Stimulated activated CD4-positive, alpha-beta T cell treated with anti-CD3 and anti-CD28 coated beads, Interleukin-4, amount 100 ng/mL, for 4 hours (primary cell): Measurements from ENCODE around the gene DBNDD1.
"Not testable (repeated sequence)": the region's sequence is repeated elsewhere in the genome, so short reads cannot be mapped to it uniquely, and the experiment has no call there.

Source experiments
- DNase-seq, 2 experiments: peaks; one replicate each; pipeline ENCODE4 v3.0.0-alpha.2; 2020

The DBNDD1 gene

GRCh38 chr16:90018652-90019542 lies at the start of gene DBNDD1:
Gene DBNDD1, minus strand, starts transcription at chr16:90019456. Its CDS starts 115 bp downstream, at chr16:90019341.
- DNase-seq: no peak

DNA sequence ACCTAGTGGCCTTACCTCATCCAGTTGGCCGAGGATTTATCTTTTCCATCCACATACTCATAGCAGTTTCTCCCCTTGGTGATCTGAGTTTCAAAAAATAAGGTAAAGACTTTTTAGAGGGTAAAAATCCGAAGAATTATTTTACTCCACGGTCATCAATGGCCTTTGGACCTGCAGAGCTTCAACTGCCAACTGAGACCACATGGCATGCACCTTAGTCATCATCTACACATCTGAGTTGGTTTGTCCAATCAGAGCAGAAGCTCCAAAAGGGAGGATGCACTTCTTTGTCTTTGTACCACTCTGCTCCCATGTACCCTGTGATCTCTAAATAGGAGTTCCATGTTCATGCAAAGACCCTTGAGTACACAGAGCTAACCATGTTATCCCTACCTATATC lies 42.2 kb upstream of the DBNDD1 start:
- no peak for DNase-seq

DNA sequence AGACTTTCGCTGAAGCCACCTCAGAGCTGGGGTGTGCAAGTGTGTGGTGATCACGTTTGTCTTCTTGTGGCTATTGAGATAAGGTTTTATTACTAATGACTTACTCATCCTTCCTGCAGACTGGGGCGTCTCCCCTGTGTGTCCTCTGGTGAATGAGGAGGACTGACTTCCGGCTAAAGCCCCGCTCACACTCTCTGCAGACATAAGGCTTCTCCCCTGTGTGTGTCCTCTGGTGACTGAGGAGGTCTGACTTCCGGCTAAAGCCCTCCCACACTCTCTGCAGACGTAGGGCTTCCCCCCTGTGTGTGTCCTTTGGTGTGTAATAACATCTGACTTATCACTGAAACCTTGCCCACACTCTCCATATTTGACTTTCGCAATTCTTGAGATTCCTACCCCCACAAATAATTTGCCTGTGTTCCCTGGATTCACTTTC lies 38.5 kb upstream of the DBNDD1 start:
- no peak for DNase-seq

- DNase-seq: not testable (repeated sequence)
Measured at GRCh38 chr16:90056521-90056920, 37.3 kb upstream of the DBNDD1 start.

- DNase-seq: no peak
Measured at GRCh38 chr16:90055371-90055770, 36.1 kb upstream of the DBNDD1 start.

DNA sequence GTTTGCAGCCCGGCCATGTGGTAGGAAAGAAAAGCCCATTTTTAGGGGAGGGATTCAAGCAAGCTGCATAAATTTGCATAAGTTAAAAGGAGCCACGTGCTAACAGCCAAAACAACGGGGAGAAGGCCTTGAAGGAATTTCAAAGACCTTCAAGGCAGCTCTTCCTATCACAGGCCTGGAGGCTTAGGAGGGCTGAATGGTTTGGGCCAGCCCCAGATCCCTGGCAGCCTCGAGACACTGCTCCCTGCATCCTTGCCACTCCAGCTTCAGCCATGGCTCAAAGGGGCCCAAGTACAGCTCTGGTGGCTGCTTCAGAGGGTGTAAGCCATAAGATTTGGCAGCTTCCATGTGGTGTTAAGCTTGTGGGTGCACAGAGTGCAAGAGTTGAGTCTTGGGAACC lies 35.3 kb upstream of the DBNDD1 start:
- DNase-seq: no peak

- DNase-seq: no peak
Measured at GRCh38 chr16:90053902-90054500, 34.7 kb upstream of the DBNDD1 start.

GRCh38 chr16:90050969-90051368 lies 31.7 kb upstream of the DBNDD1 start:
- DNase-seq: no peak

DNA sequence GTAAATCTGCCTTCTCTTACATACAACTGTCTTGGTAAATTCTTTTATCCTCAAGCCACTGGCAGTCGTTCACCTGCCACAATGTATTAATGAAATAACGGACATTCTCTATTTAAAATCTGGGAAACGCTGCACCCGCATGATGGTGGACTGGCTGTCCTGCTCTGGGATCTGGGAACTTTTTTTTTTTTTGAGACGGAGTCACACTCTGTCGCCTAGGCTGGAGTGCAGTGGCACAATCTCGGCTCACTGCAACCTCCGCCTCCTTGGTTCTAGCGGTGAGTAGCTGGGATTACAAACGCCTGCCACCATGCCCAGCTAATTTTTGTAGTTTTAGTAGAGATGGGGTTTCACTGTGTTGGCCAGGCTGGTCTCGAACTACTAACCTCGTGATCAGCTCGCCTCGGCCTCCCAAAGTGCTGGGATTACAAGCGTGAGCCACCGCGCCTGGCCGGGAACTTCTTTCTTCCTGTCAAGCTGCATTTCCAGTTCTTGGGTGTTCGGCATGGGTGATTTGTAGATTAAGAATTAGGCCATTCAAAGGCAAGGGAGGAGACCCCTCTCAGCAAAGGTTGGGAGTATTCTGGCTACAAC lies 29.6 kb upstream of the DBNDD1 start:
- DNase-seq: no peak

DNA sequence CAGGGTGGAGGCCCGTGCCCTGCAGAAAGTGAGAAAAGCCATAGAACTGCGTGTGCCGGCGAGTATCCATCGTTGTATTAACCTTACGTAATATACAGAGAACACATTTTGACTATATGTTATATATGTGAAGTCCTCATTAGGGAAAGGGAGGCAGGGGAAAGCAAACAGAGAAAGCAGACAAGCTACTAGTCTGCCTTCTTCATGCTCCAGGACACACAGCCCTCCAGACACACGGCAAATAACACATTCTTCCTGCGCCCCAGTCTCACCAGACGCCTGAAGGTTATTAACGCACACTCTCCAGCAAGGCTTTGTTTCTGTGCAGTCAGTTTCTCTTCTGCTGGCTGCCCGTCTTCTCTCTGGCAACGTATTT lies 29.1 kb upstream of the DBNDD1 start:
- no peak for DNase-seq

GRCh38 chr16:90047714-90048346 lies 28.6 kb upstream of the DBNDD1 start:
- no peak for DNase-seq

GRCh38 chr16:90046971-90047713 lies 27.9 kb upstream of the DBNDD1 start:
- DNase-seq: no peak

- no peak for DNase-seq
Measured at GRCh38 chr16:90046122-90046970, 27.1 kb upstream of the DBNDD1 start.

- no peak for DNase-seq
Measured at GRCh38 chr16:90044111-90044551, 24.9 kb upstream of the DBNDD1 start.

DNA sequence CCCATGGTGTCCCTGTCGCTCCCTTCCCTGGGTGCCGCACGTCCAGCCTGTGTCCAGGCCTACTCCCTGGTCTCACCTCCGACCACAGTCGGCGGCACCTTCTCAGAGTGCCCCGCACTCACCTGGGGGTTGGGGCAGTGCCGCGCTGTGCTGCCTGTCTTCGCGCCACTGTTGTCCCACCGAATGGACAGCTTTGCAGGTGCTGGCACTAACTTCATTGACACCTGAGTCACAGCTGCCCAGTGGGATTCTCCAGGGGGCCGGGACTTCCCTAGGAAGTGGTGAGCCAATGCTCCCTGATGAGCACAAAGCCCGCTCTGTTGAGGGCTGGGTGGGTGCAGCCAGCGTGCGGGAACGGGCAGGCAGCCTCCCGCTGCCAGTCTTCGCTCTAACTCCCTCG lies 24.3 kb upstream of the DBNDD1 start:
- no peak for DNase-seq

GRCh38 chr16:90042946-90043514 lies 23.8 kb upstream of the DBNDD1 start:
- no peak for DNase-seq

DNA sequence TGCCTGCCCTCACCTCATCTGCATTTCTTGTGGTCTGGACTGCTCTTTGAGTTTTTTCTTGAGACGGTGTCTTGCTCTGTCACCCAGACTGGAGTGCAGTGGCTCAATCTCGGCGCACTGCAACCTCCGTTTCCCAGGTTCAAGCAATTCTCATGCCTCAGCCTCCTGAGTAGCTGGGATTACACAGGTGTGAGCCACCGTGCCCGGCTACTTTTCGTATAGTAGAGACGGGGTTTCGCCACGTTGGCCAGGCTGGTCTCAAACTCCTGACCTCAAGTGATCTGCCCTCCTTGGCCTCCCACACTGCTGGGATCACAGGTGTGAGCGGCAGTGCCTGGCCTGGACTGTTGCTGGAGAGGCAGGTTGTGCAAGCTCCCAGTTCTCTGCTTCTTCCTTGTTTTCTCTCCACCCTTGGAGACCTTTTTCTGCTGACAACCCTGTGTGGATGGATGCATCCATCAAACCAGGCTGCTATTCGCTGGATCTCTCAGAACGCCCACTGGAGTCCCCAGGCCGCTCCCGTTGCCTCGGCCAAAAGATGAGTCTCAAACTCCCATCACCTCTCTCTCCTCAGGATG lies 22.7 kb upstream of the DBNDD1 start:
- DNase-seq: no peak

GRCh38 chr16:90040152-90041023 lies 21.1 kb upstream of the DBNDD1 start:
- no peak for DNase-seq

GRCh38 chr16:90037276-90037675 lies 18.0 kb upstream of the DBNDD1 start:
- no peak for DNase-seq

- no peak for DNase-seq
Measured at GRCh38 chr16:90035902-90036301, 16.6 kb upstream of the DBNDD1 start.
